G401.6 (cell line): ENCODE results near the gene AQP11.
A peak's percentile ranks its signal among the peaks of the same experiment; 100 is the strongest.
"Not testable (repeated sequence)": the region's sequence is repeated elsewhere in the genome, so short reads cannot be mapped to it uniquely, and the experiment has no call there.

Experiments
- FAIRE-seq: peaks from 2 replicates; lab custom pipeline; 2012; peaks lifted over from hg19 to GRCh38; lab: Jason Lieb, UNC

The AQP11 gene

DNA sequence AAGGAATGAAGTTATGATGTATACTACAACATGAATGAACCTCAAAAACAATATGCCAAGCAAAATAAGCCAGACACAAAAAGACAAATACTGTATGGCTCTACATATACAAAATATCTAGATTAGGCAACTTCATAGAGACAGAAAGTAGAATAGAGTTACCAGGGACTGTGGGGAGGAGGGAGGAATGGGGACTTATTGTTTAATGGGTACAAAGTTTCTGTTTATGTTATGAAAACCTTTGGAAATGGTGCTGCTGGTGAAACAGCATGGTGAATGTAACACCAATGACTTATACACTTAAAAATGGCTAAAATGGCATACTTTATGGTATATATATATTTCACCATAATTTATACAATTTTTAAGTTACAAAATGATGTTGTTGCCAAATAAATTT lies 4.1 kb downstream of the AQP11 start:
- no peak for FAIRE-seq

DNA sequence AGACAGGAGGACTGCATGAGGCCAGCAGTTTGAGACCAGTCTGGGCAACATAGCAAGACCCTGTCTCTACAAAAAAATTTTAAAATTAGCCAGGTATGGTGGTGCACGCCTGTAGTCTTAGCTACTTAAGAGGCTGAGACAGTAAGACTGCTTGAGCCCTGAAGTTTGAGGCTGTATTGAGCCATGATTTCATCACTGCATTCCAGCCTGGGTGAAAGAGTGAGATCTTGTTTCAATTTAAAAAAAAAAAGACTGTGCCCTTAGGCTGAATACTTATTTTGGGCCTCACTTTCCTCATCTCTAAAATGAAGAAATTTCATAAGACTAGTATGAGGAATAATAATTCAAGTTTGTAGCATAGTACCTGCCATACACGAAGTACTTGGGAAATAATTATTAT lies 6.9 kb downstream of the AQP11 start:
- FAIRE-seq = no peak

DNA sequence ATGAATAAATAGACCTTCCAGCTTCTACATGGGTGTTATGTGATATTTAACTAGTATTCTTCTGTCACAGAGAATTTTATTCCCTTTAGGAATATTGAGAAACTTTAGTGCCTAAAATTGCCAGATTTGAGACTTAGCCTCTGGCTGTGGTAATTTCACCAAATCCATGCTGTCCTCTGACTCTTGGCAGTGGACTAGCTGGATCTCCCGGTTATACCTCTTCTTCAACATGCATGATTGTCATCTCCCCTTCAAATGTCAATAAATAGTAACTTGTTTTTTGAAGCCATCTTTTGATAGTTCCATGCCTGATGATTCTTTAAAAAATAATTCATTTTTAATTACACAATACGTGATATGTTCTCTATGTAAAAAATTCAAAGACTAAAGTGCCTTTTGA lies 8.4 kb downstream of the AQP11 start:
- no peak for FAIRE-seq

DNA sequence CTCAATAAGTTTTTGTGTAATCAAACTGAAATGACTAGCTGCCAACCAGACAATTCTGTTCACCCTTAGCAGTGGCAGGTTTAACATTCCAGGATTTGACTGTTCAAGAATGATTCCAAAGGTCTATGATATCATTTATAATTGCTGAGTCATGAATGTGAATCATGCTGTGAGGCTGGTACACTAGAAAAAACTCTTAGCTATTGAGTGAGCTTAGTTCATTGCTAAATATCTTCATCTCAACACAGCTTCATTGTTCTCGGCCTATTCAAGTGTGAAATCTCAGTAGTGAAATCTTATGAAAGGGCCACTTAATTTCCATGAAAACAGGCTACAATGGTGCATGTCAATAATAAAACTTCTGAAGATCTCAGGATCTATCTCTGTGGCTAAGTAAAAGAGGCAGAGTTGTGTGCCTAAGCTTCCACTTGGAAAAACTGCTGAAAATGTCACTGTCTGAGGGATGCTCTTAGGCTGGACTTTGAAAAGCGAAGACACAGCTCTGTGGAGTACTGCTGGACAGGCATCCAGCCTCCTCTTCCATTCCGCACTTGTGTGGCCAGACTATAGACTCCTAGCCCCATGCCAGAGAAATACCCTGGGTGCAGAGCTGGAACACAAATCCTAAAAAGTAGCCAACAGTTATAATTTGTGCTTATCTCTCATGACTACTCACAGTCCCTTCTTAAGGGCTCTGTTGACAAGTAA lies 12.8 kb downstream of the AQP11 start:
- FAIRE-seq = no peak

DNA sequence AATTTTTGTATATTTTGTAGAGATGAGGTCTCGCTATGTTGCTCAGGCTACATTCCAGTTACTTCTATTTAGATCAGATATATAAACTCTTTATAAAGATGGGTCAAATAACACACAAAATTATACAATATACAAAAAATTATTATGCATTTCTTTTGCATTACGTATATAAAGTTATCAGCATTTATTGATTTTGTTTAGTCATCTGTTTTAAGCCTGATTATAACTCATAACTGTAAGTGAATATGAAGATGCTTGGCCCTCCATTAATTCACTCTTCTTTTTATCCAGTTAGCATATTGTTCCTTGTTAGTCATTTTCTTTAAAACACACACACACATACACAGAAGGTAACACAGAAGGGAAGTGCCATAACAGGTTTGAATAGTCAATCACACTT lies 14.5 kb downstream of the AQP11 start:
- FAIRE-seq = no peak

DNA sequence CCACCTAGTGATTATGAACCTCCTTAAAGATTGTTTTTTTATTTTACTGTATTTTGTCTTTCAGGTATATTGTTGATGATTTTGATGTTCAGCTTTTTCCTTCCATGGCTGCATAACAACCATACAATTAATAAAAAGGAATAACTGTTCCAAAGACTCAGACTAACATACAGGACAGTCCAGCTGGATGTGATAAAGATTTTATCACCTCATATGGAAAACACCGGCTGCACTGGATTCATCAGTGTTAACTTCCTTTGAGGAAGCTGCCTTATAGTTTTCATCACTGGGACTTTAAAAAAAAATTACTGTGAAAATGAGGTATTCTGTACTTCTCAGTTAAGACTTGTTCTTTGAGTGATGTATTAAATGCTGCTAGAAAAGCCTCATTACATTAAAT lies 19.5 kb downstream of the AQP11 start:
- no peak for FAIRE-seq

DNA sequence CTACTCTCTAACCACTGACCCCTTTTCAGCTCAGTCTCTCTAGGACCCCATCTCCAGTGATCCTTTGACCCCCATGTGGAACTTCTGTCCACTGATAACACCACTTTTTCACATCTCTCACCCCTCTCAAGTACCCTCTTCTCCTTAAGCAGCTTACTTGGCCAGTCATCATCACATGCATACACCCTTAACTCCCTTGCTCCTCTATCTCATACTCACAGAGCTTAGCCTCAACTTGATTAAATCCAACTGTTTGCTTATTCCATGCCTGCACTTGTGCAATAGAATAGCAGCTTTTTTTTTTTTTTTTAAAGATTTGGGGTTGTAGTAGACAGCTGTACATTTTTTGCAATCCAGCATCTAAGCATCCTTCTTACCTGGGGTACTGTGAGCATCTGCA lies 22.2 kb downstream of the AQP11 start:
- FAIRE-seq = no peak

DNA sequence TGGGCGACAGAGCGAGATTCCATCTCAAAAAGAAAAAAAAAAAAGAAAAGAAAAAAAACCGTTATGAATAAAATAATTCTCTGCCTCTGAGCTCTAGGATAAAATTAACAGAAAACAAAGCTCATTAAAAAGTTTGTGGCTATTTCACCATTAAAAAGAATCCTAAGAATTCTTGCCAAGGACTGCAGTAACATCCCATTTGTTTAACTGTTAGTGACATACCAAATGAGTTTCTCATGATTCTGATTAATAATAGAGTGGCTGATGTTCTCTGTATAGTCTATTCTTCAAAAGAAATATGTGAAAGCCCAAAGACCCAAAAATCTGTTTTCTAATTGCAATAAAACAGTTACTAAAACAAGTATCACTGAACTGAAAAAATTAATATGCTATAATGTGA lies 28.1 kb downstream of the AQP11 start:
- no peak for FAIRE-seq

DNA sequence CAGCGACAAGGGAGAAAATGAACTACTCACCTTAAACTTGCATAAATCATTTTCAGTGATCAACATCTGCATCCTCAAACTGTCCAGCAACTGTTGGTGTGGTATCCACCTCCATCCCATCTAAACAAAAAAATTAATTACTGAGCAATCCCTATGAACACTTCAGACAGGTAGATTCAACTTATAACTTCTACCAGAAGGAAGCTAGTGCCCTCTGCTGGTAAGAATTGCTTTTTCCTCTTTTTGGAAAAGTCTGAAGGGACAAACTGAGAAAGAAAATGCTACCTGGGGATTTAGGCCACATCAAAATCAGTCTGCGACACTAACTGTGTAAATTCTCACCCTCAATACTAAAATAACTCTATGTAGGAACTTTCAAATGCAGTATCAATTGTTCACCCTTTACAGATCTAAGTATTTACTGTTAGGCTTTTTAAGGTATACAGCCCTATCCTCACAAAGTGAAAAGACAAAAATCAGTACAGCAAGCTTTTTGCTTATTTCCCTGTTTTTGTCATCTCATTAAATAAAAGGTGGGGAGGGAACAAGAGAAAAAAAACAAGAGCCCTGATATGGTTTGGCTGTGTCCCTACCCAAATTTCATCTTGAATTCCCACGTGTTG lies 29.9 kb downstream of the AQP11 start:
- FAIRE-seq = peak; percentile 91

DNA sequence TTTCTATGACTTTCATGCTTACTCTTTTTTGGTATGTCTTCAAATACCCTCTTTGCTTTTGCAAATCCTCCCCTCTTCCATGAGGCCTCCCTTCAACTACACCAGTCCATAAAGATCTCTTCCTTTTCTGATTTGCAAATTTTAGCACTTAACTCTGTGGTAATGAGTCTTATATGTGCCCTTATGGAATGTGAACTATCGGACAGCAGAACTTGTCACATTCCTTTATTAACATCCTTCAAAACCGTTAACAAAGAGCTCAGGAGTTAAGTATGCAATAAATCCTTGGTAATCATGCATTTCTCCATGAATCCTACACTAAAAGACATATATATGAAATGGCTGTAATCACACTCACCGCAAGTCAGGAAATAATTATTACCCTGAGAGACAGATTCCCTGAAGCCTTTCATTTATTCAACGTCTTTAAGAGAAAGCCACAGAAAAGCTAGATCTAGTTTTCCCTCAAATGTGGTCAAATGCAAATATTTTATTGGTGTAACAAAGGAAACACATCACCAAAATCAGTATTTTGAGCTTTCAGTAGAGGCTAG lies 40.5 kb downstream of the AQP11 start:
- no peak for FAIRE-seq

DNA sequence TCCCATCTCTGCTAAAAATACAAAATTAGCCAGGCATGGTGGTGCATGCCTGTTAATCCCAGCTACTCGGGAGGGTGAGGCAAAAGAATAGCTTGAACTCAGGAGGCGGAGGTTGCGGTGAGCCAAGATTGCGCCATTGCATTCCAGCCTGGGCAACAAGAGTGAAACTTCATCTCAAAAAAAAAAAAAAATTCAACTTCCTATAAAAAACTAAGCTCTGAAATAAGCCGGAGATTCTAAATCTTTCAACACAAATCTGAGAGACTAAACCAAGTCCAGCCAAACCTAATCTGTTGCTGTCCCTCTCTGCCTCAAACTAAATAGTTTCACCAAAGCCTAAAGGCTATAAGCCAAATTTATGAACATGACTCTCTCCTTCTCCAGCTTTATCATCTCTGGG lies 44.2 kb downstream of the AQP11 start:
- FAIRE-seq = not testable (repeated sequence)

DNA sequence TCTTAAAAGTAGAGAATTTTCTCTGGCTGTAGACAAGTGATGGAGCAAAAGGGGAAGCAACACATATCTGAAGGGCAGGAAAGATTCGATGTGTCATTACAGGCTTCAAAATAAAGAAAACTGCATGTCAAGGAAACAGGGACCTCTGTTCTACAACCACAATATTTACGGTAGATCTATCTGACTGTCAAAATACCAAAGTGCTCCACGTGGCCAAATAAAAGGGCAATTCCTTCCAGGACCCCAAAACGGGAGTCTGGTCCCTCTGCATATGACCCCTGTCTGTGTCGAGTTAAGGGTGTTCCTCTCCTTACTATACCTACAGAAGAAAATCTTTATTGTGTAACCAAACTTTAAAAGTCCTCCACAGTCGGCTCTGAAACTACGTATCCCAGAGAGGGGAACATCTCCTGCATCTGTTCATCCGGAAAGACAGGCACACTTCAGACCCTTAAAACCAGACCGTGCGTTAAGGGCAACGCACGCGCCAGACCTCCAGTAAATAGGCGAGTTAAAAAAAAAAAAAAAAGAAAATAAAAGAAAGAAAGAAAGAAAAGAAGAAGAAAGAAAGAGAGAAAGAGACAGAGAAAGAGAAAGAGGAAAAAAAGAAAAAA lies 47.1 kb downstream of the AQP11 start:
- FAIRE-seq = no peak

DNA sequence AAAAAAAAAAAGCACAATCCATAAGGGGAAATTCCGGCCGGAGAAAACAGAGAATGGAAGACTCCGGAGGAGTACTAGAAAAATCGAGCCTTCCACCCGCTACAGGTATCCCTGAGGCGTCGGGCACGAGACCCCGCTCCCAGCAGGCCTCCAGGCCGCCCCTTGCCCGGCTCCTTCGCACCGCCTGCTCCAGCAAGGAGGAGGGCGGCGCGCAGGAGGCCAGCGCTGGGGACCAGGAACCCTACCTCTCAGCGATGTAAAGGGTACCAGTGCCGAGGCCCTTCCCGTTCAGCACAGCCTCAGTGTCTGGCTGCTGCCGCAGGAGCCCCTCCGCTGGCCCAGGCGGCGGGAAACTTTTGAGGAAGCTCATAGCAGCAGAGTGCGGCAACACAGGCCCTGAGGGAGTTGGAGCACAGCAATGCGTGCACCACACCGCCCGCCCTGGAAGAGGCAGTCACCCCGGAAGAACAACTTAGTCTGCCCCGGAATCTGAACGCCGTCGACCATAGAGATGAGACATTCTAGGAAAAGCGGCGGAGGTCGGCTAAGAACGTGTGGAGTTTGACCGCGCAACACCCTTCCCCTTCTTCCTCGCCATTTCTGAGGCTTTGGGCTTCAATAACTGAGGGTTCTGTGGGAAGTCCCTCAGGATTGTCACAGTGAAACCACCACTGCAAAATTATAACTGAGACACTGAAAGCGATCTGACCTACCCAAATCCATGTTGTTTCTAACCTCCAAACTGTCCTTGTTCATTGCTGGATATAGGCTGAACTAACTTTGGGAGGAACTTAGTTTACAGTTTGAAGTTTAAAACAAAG lies 47.8 kb downstream of the AQP11 start, which contains the start of gene CLNS1A:
Gene CLNS1A (minus strand): TSS at position 450 of the 821 bp plus-strand sequence. CDS start 80 bp downstream, at position 370.
- FAIRE-seq = peak; percentile 71

DNA sequence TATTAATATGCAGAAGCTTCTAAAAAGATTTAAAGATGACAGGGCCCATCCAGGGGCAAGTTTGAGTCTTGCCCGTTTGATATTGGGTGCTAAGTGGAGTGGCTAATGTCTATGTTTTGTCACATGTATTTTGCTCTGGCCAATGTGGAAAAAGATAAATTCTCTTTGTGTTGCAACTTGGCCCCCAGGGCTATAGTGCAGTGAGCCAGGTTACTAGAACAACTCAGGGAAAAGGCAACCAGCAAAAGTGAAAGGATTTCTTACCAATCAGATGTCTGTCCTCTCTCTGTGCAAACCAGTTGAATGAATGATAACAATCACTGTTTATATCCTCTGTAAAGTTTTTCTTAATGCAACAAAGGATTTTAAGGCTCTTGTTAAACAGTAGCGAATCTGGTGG lies 52.5 kb downstream of the AQP11 start:
- FAIRE-seq = no peak

DNA sequence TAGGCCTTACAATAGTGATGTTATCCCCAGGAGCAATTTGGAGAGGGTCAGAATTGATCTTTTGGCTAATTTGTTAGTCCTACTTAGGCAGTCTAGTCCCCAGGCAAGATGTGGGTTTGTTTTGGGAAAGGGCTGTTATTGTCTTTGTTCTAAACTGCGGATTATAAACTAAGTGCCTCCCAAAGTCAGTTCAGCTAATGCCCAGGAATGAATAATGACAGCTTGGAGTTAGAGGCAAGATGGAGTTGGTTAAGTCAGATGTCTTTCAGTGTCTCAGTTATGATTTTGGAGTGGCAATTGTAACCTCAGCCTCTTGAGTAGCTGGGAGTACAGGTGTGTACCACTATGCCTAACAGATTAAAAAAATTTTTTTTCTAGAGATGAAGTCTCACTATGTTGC lies 55.1 kb downstream of the AQP11 start:
- no peak for FAIRE-seq

DNA sequence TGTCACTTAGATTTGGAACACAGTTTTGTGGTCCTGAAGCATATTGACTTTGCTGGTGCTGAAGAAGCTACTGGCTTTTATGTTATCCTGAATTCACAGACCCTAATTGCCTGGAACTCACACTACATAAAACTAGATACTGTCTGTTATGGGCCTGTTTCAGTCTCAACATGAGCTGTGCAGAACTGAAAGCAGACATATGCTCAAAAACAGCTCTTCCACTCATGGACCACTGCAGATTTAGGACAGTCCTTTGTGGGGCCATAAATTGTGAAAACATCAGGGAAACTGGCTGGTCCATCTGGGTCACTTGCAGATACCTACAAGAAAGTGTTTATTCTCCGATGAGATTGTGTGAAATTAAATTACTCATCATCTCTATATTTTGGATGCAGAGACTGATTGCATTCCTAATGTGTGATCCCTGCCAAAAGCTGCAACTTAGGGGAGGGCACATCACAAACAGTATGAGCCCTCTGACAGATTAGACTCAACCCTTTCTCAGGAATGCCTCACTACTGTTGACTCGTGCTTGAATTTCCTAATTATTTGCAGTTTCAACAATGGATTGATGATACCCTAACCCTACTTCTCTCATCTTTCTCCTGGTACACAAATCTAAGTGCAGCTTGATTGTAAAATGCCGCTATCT lies 58.0 kb downstream of the AQP11 start:
- no peak for FAIRE-seq

DNA sequence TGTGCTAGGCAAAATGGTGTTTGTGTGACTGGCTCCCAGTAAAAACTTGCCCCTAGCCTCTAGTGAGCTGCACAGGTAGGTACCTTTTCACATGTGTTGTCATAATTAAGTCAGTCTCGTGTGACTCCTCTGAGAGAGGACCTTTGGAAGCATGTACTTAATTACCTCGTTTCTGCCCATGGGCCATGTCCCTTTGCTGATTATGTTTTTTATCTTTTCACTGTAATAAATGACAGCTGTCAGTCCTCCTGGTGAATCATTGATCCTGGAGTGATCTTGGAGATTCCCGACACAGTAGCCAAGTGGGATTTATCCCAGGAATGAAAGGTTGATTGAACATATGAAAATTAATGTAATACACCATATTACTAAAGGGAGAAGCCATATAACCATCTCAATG lies 60.4 kb downstream of the AQP11 start:
- FAIRE-seq = no peak

DNA sequence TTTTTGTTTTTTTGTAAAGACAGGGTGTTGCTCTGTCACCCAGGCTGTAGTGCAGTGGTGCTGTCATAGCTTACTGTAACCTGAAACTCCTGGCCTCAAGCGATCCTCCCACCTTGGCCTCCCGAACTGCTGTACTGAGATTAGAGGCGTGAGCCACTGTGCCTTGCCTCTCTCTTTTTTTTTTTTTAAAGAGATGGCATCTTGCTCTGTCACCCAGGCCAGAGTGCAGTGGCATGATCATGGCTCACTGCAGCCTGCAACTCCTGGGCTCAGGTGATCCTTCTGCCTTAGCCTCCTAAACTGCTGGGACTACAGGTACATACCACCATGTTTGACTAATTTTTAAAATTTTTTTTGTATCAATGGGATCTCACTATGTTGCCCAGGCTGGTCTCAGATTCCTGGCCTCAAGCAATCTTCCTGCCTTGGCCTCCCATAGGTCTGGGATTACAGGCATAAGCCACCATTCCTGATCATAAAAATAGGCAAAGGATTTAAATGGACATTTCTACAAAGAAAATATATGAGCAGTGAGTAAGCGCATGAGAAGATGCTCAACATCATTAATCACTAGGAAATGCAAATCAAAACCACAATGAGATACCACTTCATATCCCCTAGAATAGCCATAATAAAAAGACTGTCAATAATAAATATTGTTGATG lies 65.1 kb downstream of the AQP11 start:
- no peak for FAIRE-seq

DNA sequence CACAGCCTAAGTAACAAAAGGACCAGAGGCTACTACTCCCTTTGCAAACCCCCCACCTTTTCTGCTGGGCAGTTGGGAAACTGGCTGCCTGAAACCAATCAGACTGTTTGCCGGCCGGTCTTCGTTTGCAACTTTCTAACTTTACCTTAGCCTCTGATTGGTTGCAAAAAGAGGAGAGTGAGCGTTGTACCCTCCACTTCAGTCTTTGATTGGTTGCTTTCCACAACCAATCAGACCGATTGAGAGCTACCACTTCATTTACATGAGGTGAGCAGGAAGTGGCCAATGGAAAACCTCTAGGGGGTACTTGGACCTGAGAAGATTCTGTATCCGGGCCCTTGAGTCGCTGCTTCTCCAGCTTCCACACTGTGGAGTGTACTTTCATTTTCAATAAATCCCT lies 66.6 kb downstream of the AQP11 start:
- no peak for FAIRE-seq

DNA sequence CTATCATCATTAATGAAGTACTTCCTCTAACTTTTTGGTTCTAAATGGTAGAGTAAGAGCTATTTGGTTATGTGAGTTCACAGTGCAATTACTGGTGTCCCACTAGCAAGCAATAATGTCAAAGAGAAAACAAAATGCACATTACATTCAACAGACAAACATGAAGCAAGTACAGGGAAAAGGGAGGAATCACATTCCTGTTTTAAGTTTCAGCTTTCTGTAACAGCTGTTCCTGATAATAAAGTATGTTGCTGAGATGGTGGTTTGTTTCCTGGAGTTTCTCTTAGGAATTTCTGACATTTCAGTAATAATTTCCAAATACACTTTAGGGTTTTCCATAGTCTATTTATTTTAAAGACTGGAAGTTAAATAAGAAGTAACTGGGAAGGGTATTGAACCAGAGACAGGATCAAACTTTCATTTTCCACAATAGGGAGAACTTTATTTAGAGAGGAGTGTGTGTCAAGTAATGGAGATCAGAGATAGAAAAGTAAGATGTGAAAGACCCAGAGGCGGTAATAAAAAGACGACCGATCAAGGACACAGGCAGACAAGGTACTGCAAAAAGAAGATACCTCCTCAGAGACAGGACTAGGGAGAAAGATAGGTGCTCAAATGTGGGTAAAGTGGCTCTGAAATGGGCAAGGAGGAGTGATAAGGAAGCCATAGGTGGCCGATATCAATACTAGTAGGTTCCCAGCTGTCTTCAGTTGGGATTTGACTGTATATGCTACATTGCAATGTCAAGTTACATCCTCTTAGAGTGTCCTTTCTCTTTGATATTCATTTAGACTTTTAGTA lies 68.7 kb downstream of the AQP11 start:
- no peak for FAIRE-seq
